GM13977 (cell line): ENCODE results near the gene ARID5A.

ENCODE experiments used
- DNase-seq: peaks from one replicate; pipeline ENCODE4 v3.0.0; 2012; ENCODE audit warnings: low spot score
- in situ Hi-C: fragments of 300-500 bp; cut with MboI; formaldehyde crosslinking; loops from one replicate; pipeline ENCODE4 v1.12.0; 2022; ENCODE audit warnings: low sequenced_read_pairs, low pct_unique_long_range_greater_than_20kb, mixed read lengths, inconsistent platforms; ENCODE audit not compliant: unreplicated experiment
- TF ChIP-seq, protein P1 (sequence below): IDR thresholded peaks from 2 replicates; pipeline ENCODE4 v1.5.1; 2012; ENCODE audit warnings: mild to moderate bottlenecking, control low read depth; ENCODE audit not compliant: insufficient read depth; ENCODE audit errors: extremely low read depth, missing control alignments

The ARID5A gene

DNA sequence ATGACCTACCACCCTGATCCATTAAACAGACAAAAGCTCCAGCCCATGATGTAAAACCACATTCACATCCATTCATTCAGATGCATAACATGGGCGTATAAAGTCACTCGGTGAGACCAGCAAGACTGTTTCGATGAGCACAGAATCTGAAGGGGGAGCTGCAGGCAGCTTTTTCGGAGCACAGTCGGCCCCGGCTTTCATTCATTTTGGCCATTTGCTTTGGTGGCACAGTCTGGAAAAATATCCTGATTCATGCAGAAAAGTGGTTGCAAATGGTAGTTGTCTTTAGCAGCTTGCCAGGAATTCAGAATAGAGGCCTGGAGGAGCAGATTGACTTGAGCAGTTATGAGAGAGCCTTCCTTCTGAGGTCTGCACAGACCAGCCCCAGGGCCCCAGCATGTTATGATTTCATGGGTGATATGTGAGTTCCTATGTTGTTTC is 11.2 kb downstream of the ARID5A start:
- in situ Hi-C loops: no loop called here
- no peak for DNase-seq
- TF ChIP-seq, protein P1, sequence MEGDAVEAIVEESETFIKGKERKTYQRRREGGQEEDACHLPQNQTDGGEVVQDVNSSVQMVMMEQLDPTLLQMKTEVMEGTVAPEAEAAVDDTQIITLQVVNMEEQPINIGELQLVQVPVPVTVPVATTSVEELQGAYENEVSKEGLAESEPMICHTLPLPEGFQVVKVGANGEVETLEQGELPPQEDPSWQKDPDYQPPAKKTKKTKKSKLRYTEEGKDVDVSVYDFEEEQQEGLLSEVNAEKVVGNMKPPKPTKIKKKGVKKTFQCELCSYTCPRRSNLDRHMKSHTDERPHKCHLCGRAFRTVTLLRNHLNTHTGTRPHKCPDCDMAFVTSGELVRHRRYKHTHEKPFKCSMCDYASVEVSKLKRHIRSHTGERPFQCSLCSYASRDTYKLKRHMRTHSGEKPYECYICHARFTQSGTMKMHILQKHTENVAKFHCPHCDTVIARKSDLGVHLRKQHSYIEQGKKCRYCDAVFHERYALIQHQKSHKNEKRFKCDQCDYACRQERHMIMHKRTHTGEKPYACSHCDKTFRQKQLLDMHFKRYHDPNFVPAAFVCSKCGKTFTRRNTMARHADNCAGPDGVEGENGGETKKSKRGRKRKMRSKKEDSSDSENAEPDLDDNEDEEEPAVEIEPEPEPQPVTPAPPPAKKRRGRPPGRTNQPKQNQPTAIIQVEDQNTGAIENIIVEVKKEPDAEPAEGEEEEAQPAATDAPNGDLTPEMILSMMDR: no peak

DNA sequence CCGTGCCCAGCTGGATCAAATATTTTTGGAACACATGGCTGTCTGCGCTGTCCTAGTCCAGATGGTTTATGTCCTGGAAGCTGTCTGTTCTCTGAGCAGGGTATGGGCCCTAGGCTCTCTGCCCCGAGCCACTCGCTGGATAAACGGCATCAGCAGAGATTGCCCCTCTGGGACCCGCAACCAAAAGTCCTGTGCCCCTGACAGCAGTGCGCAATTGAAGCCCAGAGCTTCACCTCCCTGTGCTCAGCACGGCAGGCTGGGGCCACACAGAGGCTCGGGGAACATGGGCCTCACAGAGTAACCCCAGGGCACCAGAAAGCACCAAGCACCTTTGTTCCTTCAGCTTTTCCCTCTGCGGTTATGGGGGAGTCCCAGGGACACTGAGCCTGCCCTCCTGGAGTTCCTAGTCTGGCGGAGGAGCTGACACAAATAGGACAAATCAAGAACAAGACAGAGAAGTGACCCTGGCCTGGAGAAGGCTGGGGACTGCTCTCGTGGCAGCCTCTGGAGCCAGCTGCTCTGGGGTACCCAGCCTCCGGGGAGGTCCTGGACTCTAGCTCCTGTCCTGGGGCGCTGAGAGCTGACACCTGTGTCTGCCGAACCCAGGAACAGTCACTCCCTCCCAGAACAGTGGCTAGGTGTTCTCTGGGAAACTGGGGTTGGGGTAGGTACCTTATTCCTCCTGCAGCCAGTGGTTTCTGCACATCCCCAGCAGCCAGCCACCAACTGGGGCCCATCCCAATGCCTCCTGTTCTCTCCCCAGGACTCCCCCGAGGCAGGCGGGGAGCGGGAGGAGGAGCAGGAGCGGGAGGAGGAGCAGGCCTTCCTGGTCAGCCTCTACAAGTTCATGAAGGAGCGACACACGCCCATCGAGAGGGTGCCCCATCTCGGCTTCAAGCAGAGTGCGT is 12.3 kb downstream of the ARID5A start:
- in situ Hi-C loops: no loop called here
- no peak for DNase-seq
- TF ChIP-seq, protein P1: no peak

DNA sequence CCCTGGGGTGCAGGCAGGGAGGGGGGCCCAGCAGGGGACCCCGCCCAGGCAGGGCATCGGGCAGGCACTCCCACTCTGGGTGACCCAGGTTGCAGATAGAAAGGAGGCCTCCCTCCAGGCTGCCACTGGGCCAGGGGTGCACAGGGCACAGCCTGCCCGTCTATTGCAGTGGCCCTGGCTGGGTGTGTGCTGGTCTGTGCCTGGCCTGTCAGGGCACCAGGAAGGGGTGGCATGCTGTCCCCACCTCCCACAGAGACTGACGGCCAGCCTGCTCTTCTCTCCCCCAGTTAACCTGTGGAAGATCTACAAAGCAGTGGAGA is 12.9 kb downstream of the ARID5A start:
- DNase-seq: no peak
- TF ChIP-seq, protein P1: no peak
- in situ Hi-C loops: no loop called here

DNA sequence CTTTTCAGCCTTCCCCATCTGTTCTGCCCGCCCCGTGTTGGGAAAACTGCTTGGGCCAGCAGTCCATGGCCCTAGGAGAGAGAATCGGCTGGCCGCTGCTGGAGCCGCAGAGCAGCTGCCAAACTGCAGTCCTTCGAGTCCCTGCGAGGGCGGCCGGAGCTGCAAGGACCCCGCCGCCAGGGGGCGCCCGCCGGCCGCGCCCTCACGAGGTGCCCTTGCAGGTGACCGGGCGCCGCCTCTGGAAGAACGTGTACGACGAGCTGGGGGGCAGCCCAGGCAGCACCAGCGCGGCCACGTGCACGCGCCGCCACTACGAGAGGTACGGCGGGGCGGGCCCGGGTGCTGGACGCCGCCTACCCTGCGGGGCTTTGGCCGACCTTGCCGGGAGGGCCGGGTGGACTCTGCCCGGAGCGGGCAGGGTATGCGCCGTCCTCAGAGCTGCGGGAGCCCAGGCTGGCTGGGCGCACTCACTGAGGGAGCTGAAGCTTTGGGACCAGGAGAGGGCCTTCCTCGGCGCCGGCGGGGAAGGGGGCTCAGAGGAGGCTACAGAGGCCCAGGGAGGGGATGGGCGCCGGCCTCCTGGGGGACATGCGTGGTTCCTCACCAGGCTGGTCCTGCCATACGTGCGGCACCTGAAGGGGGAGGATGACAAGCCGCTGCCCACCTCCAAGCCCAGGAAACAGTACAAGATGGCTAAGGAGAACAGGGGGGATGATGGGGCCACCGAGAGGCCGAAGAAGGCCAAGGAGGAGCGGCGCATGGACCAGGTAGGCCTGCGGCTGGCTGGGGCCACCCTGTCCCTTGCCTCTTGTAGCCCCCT is 13.6 kb downstream of the ARID5A start:
- TF ChIP-seq, protein P1: peak; percentile 7
- in situ Hi-C loops: no loop called here
- peak; percentile 15 for DNase-seq

DNA sequence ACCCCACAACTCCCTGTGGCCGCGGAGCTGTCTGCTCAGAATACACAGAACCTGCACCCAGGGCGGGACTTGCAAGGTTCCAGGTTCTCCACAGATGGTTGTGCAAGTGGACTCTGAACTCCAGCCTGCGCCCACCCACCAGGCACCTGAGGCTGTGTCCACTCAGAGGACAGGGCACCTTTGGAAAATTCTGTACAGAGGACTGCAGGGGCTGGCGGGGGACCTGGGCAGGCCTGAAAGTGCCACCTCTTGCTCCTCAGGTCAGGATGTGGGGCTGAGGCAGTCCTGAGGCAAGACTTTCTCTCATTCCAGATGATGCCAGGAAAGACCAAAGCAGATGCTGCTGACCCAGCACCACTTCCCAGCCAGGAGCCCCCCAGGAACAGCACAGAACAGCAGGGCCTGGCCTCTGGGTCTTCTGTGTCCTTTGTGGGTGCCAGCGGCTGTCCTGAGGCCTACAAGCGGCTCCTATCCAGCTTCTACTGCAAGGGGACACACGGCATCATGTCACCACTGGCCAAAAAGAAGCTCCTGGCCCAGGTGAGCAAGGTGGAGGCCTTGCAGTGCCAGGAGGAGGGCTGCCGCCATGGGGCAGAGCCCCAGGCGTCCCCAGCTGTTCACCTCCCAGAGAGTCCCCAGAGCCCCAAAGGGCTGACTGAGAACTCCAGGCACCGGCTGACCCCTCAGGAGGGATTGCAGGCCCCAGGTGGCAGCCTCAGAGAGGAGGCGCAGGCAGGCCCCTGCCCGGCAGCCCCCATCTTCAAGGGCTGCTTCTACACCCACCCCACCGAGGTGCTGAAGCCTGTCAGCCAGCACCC is 14.4 kb downstream of the ARID5A start:
- DNase-seq: no peak
- in situ Hi-C loops: no loop called here
- TF ChIP-seq, protein P1: no peak
